ENCODE results near the gene RAD51AP1.

DNA sequence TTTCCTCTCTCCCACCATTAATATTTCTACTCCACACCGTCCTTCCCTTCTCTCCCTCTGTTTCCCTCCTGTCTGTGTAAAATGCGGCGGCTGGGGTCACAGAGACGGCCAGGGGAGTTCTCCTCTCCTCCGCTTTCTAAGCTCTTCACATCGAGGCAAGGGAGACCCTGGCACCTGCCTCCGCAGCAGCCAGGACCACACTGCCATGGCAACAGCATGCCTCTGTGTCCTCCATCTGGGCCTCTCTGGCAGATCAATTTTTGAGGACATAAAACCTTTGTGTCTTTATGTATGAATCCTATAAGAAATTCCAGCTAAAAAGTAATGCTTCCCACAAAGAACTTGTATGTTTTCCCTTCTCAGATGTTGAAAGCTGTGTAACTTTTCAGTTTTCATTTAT lies 64.7 kb downstream of the RAD51AP1 start:
- TF ChIP-seq, protein P1, sequence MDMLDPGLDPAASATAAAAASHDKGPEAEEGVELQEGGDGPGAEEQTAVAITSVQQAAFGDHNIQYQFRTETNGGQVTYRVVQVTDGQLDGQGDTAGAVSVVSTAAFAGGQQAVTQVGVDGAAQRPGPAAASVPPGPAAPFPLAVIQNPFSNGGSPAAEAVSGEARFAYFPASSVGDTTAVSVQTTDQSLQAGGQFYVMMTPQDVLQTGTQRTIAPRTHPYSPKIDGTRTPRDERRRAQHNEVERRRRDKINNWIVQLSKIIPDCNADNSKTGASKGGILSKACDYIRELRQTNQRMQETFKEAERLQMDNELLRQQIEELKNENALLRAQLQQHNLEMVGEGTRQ (IDR thresholded peaks at IDR 0.05) = no peak
- TF ChIP-seq NPAS2 (CRISPR knock-in tag; IDR thresholded peaks at IDR 0.05; ENCODE audit: borderline replicate concordance) (no peak), RCOR1 (IDR thresholded peaks at IDR 0.05; ENCODE audit: low read depth, low read length) (no peak), MAX (IDR thresholded peaks at IDR 0.05) (no peak), SMC3 (IDR thresholded peaks at IDR 0.05) (no peak), ZC3H11A (IDR thresholded peaks at IDR 0.05) (no peak), RAD21 (conservative IDR thresholded peaks at IDR 0.05 in 1 of 2, IDR thresholded peaks at IDR 0.05 in 1 of 2) (no peak), CEBPB (IDR thresholded peaks at IDR 0.05) (no peak), CHD4 (IDR thresholded peaks at IDR 0.05; ENCODE audit: borderline replicate concordance) (no peak), POLR2A (IDR thresholded peaks at IDR 0.05; ENCODE audit: low read length) (no peak), CTCF (IDR thresholded peaks at IDR 0.05) (no peak), NR3C1 (IDR thresholded peaks at IDR 0.05) (no peak)

Measured in A549 (cell line).